Measurements from ENCODE around the gene FAM20C.

- TF ChIP-seq CTCF (IDR thresholded peaks at IDR 0.05) = no peak
- TF ChIP-seq POLR2A (IDR thresholded peaks at IDR 0.05) = no peak
- no peak for TF ChIP-seq EP300 (IDR thresholded peaks at IDR 0.05)
Measured at GRCh38 chr7:236967-237366, 44.6 kb downstream of the FAM20C start.
